ENCODE measurements around the gene SAP25.

Gene SAP25

GRCh38 chr7:100547872-100548271, 25.8 kb downstream of the SAP25 start:
- H3K27me3 ChIP-seq (ENCODE audit: insufficient read depth, insufficient read length), result no peaks in the 10 kb centered on the region
- H3K36me3 ChIP-seq (ENCODE audit: insufficient read depth, insufficient read length, low read length), result peaks cover 18% of the 10 kb centered on the region
- no peak for TF ChIP-seq ZNF274 (IDR thresholded peaks at IDR 0.05; ENCODE audit: low read depth, low read length)
- TF ChIP-seq SUZ12 (IDR thresholded peaks at IDR 0.05; ENCODE audit: extremely low read depth, insufficient read depth, insufficient read length), result no peak
- TF ChIP-seq YY1 (IDR thresholded peaks at IDR 0.05; ENCODE audit: insufficient read depth, insufficient read length), result no peak
- H3K4me1 ChIP-seq (ENCODE audit: insufficient read depth, insufficient read length), result no peaks in the 10 kb centered on the region
- no peak overlapping the region for H3K4me3 ChIP-seq (ENCODE audit: insufficient read length, low read depth)
- H3K9me3 ChIP-seq (ENCODE audit: insufficient read depth, low read length), result no peaks in the 10 kb centered on the region
- H3K9ac ChIP-seq (ENCODE audit: insufficient read length, low read depth), result no peak overlapping the region
- no peak for DNase-seq (ENCODE audit: low read depth, low spot score)

DNA sequence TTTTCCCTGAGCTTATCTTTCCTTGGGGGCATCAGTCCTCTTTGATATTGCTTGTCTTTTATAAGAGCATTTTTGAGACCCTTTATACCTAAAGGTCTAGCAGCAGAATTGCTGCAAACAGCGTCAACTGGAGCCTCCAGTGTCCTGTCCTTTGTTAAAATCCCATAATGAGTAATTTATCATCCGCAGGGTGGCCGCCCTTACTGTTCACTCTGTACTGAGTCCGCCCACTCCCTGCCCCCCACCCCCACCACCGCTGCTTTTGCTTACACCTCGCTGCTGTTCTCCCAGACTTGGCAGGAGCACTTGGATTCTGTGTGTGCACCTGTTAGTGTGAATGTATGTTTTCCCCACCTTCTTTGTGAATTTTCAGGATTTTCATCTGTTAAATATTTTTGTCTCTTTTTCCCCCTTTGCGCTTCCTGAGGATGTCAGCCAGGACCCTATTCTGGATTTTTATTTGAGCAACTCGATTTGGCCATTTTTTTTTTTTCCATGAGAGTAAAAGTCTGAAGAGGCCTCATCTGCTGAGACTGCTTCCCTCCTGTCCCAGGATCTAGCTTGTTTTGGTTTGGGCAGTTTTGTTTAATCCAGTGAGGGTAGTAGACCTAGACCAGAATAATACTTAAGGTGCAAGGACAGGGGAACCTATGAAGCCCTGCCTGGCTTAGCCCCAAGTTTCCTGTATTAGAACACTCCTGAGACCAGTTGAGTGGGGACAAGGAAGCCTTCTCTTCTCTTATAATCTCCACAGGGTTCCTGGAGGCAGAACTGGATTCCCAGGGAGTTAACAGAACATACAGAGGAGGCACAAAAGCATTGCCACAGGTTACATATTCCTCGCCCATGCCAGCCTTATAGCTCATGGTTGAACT, 26.5 kb downstream of the SAP25 start:
- no peak for DNase-seq (ENCODE audit: low read depth, low spot score)
- H3K4me3 ChIP-seq (ENCODE audit: insufficient read length, low read depth), result no peak overlapping the region
- no peaks in the 10 kb centered on the region for H3K9me3 ChIP-seq (ENCODE audit: insufficient read depth, low read length)

DNA sequence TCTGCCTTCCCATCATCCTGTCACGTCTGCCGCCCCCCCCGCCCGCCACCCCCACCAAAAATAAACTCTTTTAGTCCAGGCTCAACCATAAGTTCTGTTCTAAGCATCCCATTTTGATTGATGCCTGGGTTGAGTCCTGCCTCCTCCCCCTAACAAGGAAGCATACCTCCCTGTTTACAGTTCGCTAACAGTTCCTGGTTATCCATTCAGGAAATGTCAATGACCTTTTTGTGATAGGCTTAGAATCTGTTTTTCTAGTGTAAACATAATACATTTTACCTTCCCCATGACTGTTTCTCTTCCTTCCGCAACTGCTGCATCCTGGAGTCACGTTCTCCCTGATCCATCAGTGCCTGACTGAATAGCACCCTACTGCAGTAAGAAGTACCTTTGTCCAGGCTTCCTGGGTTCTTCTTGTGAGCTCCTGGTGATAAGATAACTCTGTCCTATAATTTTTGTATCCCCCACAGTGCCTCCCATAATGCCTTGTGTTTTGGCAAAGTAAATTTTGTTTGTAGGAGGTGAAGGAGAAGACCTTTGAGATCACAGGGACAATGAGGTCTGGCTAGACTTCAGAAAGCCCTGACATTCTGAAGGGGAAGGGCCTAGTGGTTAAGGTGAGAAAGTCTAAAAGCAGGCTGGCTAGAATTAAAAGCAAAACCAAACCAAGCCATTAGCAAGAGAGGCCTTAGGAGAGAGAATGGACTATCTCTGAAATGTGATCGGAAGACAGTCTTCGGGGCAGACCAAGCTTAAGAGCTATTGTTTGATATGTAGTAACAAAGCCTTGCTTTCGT, 27.4 kb downstream of the SAP25 start:
- H3K4me3 ChIP-seq (ENCODE audit: insufficient read length, low read depth), result no peak overlapping the region
- H3K9ac ChIP-seq (ENCODE audit: insufficient read length, low read depth), result no peak overlapping the region
- H3K9me3 ChIP-seq (ENCODE audit: insufficient read depth, low read length), result no peaks in the 10 kb centered on the region
- peaks cover 2% of the 10 kb centered on the region for H3K4me1 ChIP-seq (ENCODE audit: insufficient read depth, insufficient read length)
- H3K36me3 ChIP-seq (ENCODE audit: insufficient read depth, insufficient read length, low read length), result peaks cover 11% of the 10 kb centered on the region
- DNase-seq (ENCODE audit: low read depth, low spot score), result no peak
- TF ChIP-seq ZNF274 (IDR thresholded peaks at IDR 0.05; ENCODE audit: low read depth, low read length), result no peak
- TF ChIP-seq SUZ12 (IDR thresholded peaks at IDR 0.05; ENCODE audit: extremely low read depth, insufficient read depth, insufficient read length), result no peak
- no peak for TF ChIP-seq YY1 (IDR thresholded peaks at IDR 0.05; ENCODE audit: insufficient read depth, insufficient read length)
- H3K27me3 ChIP-seq (ENCODE audit: insufficient read depth, insufficient read length), result no peaks in the 10 kb centered on the region

More for the DNA sequence above, 26.5 kb downstream of the SAP25 start:
- Histone ChIP-seq H3K4me1 (ENCODE audit: insufficient read depth, insufficient read length) (peaks cover 2% of the 10 kb centered on the region), H3K27me3 (ENCODE audit: insufficient read depth, insufficient read length) (no peaks in the 10 kb centered on the region), H3K36me3 (ENCODE audit: insufficient read depth, insufficient read length, low read length) (peaks cover 11% of the 10 kb centered on the region), H3K9ac (ENCODE audit: insufficient read length, low read depth) (no peak overlapping the region)
- TF ChIP-seq YY1 (IDR thresholded peaks at IDR 0.05; ENCODE audit: insufficient read depth, insufficient read length), result no peak
- no peak for TF ChIP-seq ZNF274 (IDR thresholded peaks at IDR 0.05; ENCODE audit: low read depth, low read length)
- no peak for TF ChIP-seq SUZ12 (IDR thresholded peaks at IDR 0.05; ENCODE audit: extremely low read depth, insufficient read depth, insufficient read length)

- Histone ChIP-seq H3K4me3 (ENCODE audit: insufficient read length, low read depth) (no peak overlapping the region), H3K36me3 (ENCODE audit: insufficient read depth, insufficient read length, low read length) (peaks cover 9% of the 10 kb centered on the region), H3K9ac (ENCODE audit: insufficient read length, low read depth) (peak overlapping the region; percentile 36), H3K27me3 (ENCODE audit: insufficient read depth, insufficient read length) (peaks cover 1% of the 10 kb centered on the region), H3K9me3 (ENCODE audit: insufficient read depth, low read length) (no peaks in the 10 kb centered on the region), H3K4me1 (ENCODE audit: insufficient read depth, insufficient read length) (peaks cover 2% of the 10 kb centered on the region)
- TF ChIP-seq SUZ12 (IDR thresholded peaks at IDR 0.05; ENCODE audit: extremely low read depth, insufficient read depth, insufficient read length) (no peak), YY1 (IDR thresholded peaks at IDR 0.05; ENCODE audit: insufficient read depth, insufficient read length) (no peak), ZNF274 (IDR thresholded peaks at IDR 0.05; ENCODE audit: low read depth, low read length) (no peak)
- peak; percentile 52 for DNase-seq (ENCODE audit: low read depth, low spot score)
These were observed 28.2 kb downstream of the SAP25 start for GRCh38 chr7:100545360-100546128.

- Histone ChIP-seq H3K36me3 (ENCODE audit: insufficient read depth, insufficient read length, low read length) (peaks cover 6% of the 10 kb centered on the region), H3K4me1 (ENCODE audit: insufficient read depth, insufficient read length) (peaks cover 6% of the 10 kb centered on the region), H3K27me3 (ENCODE audit: insufficient read depth, insufficient read length) (peaks cover 7% of the 10 kb centered on the region), H3K9ac (ENCODE audit: insufficient read length, low read depth) (no peak overlapping the region), H3K9me3 (ENCODE audit: insufficient read depth, low read length) (no peaks in the 10 kb centered on the region), H3K4me3 (ENCODE audit: insufficient read length, low read depth) (no peak overlapping the region)
- no peak for DNase-seq (ENCODE audit: low read depth, low spot score)
- TF ChIP-seq ZNF274 (IDR thresholded peaks at IDR 0.05; ENCODE audit: low read depth, low read length) (no peak), SUZ12 (IDR thresholded peaks at IDR 0.05; ENCODE audit: extremely low read depth, insufficient read depth, insufficient read length) (no peak), YY1 (IDR thresholded peaks at IDR 0.05; ENCODE audit: insufficient read depth, insufficient read length) (no peak)
These were observed 28.7 kb downstream of the SAP25 start for GRCh38 chr7:100544967-100545359.

DNA sequence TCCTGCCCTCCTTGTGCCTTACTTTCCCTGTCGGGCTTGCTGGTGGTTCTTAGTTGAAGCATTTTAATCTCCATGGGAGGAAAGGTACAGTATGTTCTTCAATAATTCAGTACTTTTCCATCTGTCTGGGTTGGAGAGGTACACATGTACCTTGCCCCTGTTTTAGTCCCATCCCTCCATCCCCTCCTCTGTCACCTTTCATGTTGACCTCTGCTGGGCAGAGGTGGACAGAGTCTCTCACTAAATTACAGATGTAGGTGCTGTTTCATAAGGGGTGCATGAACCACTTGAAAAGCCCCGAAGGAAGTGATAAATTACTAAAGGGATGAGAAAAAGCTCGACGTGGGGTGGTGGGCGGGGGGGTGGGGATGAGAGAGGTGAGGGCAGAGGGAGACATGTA, 29.3 kb downstream of the SAP25 start:
- H3K4me3 ChIP-seq (ENCODE audit: insufficient read length, low read depth), result no peak overlapping the region
- H3K36me3 ChIP-seq (ENCODE audit: insufficient read depth, insufficient read length, low read length), result peaks cover 5% of the 10 kb centered on the region
- no peak overlapping the region for H3K9ac ChIP-seq (ENCODE audit: insufficient read length, low read depth)
- DNase-seq (ENCODE audit: low read depth, low spot score), result no peak
- no peaks in the 10 kb centered on the region for H3K9me3 ChIP-seq (ENCODE audit: insufficient read depth, low read length)
- H3K4me1 ChIP-seq (ENCODE audit: insufficient read depth, insufficient read length), result peaks cover 6% of the 10 kb centered on the region
- TF ChIP-seq YY1 (IDR thresholded peaks at IDR 0.05; ENCODE audit: insufficient read depth, insufficient read length) (no peak), SUZ12 (IDR thresholded peaks at IDR 0.05; ENCODE audit: extremely low read depth, insufficient read depth, insufficient read length) (no peak), ZNF274 (IDR thresholded peaks at IDR 0.05; ENCODE audit: low read depth, low read length) (no peak)
- peaks cover 11% of the 10 kb centered on the region for H3K27me3 ChIP-seq (ENCODE audit: insufficient read depth, insufficient read length)
